OCI-LY7 (cell line): ENCODE results near the gene RFPL4AL1. TPM values are rescaled to one million over a fixed set of nuclear protein-coding genes. Genes with fewer than 3 reads are reported as not detected.
"Not testable (repeated sequence)": the region's sequence is repeated elsewhere in the genome, so short reads cannot be mapped to it uniquely, and the experiment has no call there.

Experiments
- BruUV-seq: library from RNA; stranded (reverse); fragments of 400-500 nt; replicated peaks from 2 replicates; lab custom pipeline; 2021; lab: Mats Ljungman, UMichigan
- CTCF ChIA-PET: fragments of 300-600 bp; sonication (Branson Sonifier 250); formaldehyde crosslinking; loops from one replicate; lab custom pipeline; 2022; ENCODE audit warnings: antibody characterized with exemption; ENCODE audit not compliant: unreplicated experiment; lab: Charles Lee
- POLR2A ChIA-PET: fragments of 300-600 bp; sonication (Branson Sonifier 250); formaldehyde crosslinking; loops from one replicate; lab custom pipeline; 2022; ENCODE audit warnings: antibody characterized with exemption; lab: Charles Lee
- DNase-seq: peaks from one replicate; pipeline ENCODE4 v3.0.0-alpha.2; 2015; ENCODE audit warnings: low spot score
- H2AFZ ChIP-seq: fragments of 200-600 bp; sonication (generic), shearing (Covaris generic); 2 replicates; pipeline ENCODE4 v1.6.1; 2014; ENCODE audit warnings: mild to moderate bottlenecking, antibody characterized with exemption, low read length, moderate library complexity
- H3K27ac ChIP-seq: fragments of 200-600 bp; sonication (generic); 2 replicates; pipeline ENCODE4 v1.5.1; 2014; ENCODE audit warnings: mixed run types, low read depth, mild to moderate bottlenecking, moderate library complexity, low read length, inconsistent platforms; ENCODE audit not compliant: poor library complexity, severe bottlenecking
- H3K36me3 ChIP-seq: fragments of 200-600 bp; sonication (generic); 2 replicates; pipeline ENCODE4 v1.6.1; 2014; ENCODE audit warnings: mild to moderate bottlenecking, antibody characterized with exemption, low read length, moderate library complexity, mixed read lengths; ENCODE audit not compliant: insufficient read depth
- H3K4me1 ChIP-seq: fragments of 200-600 bp; sonication (generic); 2 replicates; pipeline ENCODE4 v1.5.1; 2014; ENCODE audit warnings: mild to moderate bottlenecking, low read length; ENCODE audit not compliant: insufficient read depth, poor library complexity, severe bottlenecking
- H3K4me2 ChIP-seq: fragments of 200-600 bp; sonication (generic); 2 replicates; pipeline ENCODE4 v1.6.1; 2014; ENCODE audit warnings: mild to moderate bottlenecking, low read length
- H3K4me3 ChIP-seq: fragments of 200-600 bp; sonication (generic); 2 replicates; pipeline ENCODE4 v1.5.1; 2014; ENCODE audit warnings: mild to moderate bottlenecking, low read depth, low read length; ENCODE audit not compliant: poor library complexity, severe bottlenecking
- H3K79me2 ChIP-seq: fragments of 200-600 bp; sonication (generic); 2 replicates; pipeline ENCODE4 v1.6.1; 2016; ENCODE audit warnings: low read depth, mild to moderate bottlenecking, low read length, moderate library complexity, mixed read lengths; ENCODE audit not compliant: insufficient read depth
- H3K9me2 ChIP-seq: fragments of 200-600 bp; sonication (generic); 2 replicates; pipeline ENCODE4 v1.6.1; 2016; ENCODE audit warnings: mild to moderate bottlenecking, low read length, mixed read lengths; ENCODE audit not compliant: insufficient read depth
- H3K9me3 ChIP-seq: fragments of 200-600 bp; sonication (generic); 2 replicates; pipeline ENCODE4 v1.6.1; 2014; ENCODE audit warnings: mild to moderate bottlenecking, mixed run types, low read length, mixed read lengths
- H4K20me1 ChIP-seq: fragments of 200-600 bp; sonication (generic); 2 replicates; pipeline ENCODE4 v1.6.1; 2014; ENCODE audit warnings: mild to moderate bottlenecking, antibody characterized with exemption, low read length, moderate library complexity, mixed read lengths; ENCODE audit not compliant: insufficient read depth
- CTCF ChIP-seq: fragments of 200-600 bp; sonication (generic); conservative IDR thresholded peaks from 2 replicates; pipeline ENCODE4 v1.5.1; 2014; ENCODE audit warnings: mild to moderate bottlenecking, antibody characterized with exemption, low read length, moderate library complexity, mixed read lengths
- EZH2phosphoT487 ChIP-seq: fragments of 200-600 bp; sonication (generic); IDR thresholded peaks from 2 replicates; pipeline ENCODE4 v1.6.1; 2018; ENCODE audit warnings: low read depth, borderline replicate concordance, mild to moderate bottlenecking, mixed run types, antibody characterized with exemption, low read length, moderate library complexity, mixed read lengths
- intact Hi-C: fragments of 100-400 bp; cut with micrococcal nuclease; formaldehyde crosslinking; loops from one replicate; pipeline ENCODE4 v1.10.0; 2022; ENCODE audit not compliant: unreplicated experiment
- total RNA-seq, 2 experiments: library from RNA; depleted of rRNA in 1 of 2; stranded (reverse); fragments of >200 nt in 1 of 2; shearing (Covaris generic) in 1 of 2; gene quantifications; 2 replicates each; pipeline ENCODE4 v1.2.3, GENCODE V29; 2014 to 2022

The RFPL4AL1 gene
- total RNA-seq, 2 experiments from 2014 or later = not detected

- Histone ChIP-seq H3K4me2 (no peak overlapping the region), H3K27ac (no peak overlapping the region), H4K20me1 (no peaks in the 10 kb centered on the region), H2AFZ (no peak overlapping the region), H3K9me3 (no peaks in the 10 kb centered on the region), H3K36me3 (no peaks in the 10 kb centered on the region), H3K4me1 (no peaks in the 10 kb centered on the region), H3K79me2 (no peaks in the 10 kb centered on the region), H3K9me2 (no peaks in the 10 kb centered on the region), H3K4me3 (no peak overlapping the region)
- intact Hi-C loops = no loop called here
- no peak for DNase-seq
- ChIA-PET CTCF (no interaction called here), POLR2A (no interaction called here)
- no peak for TF ChIP-seq EZH2phosphoT487
- TF ChIP-seq CTCF = no peak
- BruUV-seq = no TSS peak
Measured at GRCh38 chr19:55766466-55766865, 2.5 kb upstream of the RFPL4AL1 start.

- POLR2A ChIA-PET, H3K9me2 ChIP-seq, CTCF ChIA-PET, intact Hi-C loops, H3K4me3 ChIP-seq, H3K9me3 ChIP-seq, BruUV-seq, H3K27ac ChIP-seq, H3K4me1 ChIP-seq, H3K79me2 ChIP-seq, H2AFZ ChIP-seq, H3K4me2 ChIP-seq, H3K36me3 ChIP-seq, DNase-seq, H4K20me1 ChIP-seq: not testable (repeated sequence)
Measured at GRCh38 chr19:55769632-55770031, 714 bp downstream of the RFPL4AL1 start.

- H3K9me3 ChIP-seq = no peaks in the 10 kb centered on the region
- H4K20me1 ChIP-seq = no peaks in the 10 kb centered on the region
- POLR2A ChIA-PET = interaction anchor here (0.6 kb wide), 1 partner anchor 166 kb away, joined by 3 read pairs; no protein-coding TSS in a partner anchor
- H2AFZ ChIP-seq = no peak overlapping the region
- no peak overlapping the region for H3K27ac ChIP-seq
- TF ChIP-seq EZH2phosphoT487 (no peak), CTCF (peak; percentile 93)
- CTCF ChIA-PET = no interaction called here
- H3K79me2 ChIP-seq = no peaks in the 10 kb centered on the region
- no peak overlapping the region for H3K4me2 ChIP-seq
- intact Hi-C loops = loop anchor here (2.0 to 5.0 kb wide), 2 partner anchors 170 to 289 kb away; partner anchors contain the start of gene NLRP8
- H3K4me1 ChIP-seq = no peaks in the 10 kb centered on the region
- BruUV-seq = TSS peak; percentile 7
- peak; percentile 68 for DNase-seq
- H3K36me3 ChIP-seq = peaks cover 10% of the 10 kb centered on the region
- H3K9me2 ChIP-seq = no peaks in the 10 kb centered on the region
- H3K4me3 ChIP-seq = no peak overlapping the region
Measured at GRCh38 chr19:55777528-55777927, 8.6 kb downstream of the RFPL4AL1 start.
